Endodermal cell (in vitro differentiated cells): Measurements from ENCODE around the gene KYNU. TPM values are rescaled to one million over a fixed set of nuclear protein-coding genes. Genes with fewer than 3 reads are reported as not detected.

Source experiments
- DNase-seq: peaks from one replicate; pipeline ENCODE4 v3.0.0-alpha.2; 2017
- H3K27ac ChIP-seq: 2 replicates; pipeline ENCODE4 v1.5.1; 2013; ENCODE audit warnings: mild to moderate bottlenecking, low read depth, low read length, moderate library complexity
- H3K27me3 ChIP-seq: 2 replicates; pipeline ENCODE4 v1.6.1; 2013; ENCODE audit warnings: mild to moderate bottlenecking, low read length, moderate library complexity; ENCODE audit not compliant: insufficient read depth, control insufficient read depth, poor library complexity, severe bottlenecking
- H3K36me3 ChIP-seq: 2 replicates; pipeline ENCODE4 v1.7.0; 2013; ENCODE audit warnings: mild to moderate bottlenecking, low read length, moderate library complexity; ENCODE audit not compliant: control insufficient read depth, insufficient read depth
- H3K4me1 ChIP-seq: one replicate; pipeline ENCODE4 v1.7.0; 2013; ENCODE audit warnings: low read length; ENCODE audit not compliant: control insufficient read depth, insufficient read depth
- H3K4me3 ChIP-seq: 2 replicates; pipeline ENCODE4 v1.5.1; 2013; ENCODE audit warnings: mild to moderate bottlenecking, low read length, moderate library complexity
- H3K9ac ChIP-seq: 2 replicates; pipeline ENCODE4 v1.6.1; 2013; ENCODE audit warnings: mild to moderate bottlenecking, low read length, moderate library complexity; ENCODE audit not compliant: poor library complexity, severe bottlenecking; ENCODE audit errors: extremely low read depth
- H3K9me3 ChIP-seq: 2 replicates; pipeline ENCODE4 v1.6.1; 2013; ENCODE audit warnings: mild to moderate bottlenecking, low read length, moderate library complexity; ENCODE audit not compliant: control insufficient read depth
- H3K27ac Mint-ChIP-seq: 2 replicates; pipeline ENCODE4 v1.8.0; 2020; ENCODE audit warnings: mixed read lengths
- H3K27me3 Mint-ChIP-seq: 2 replicates; pipeline ENCODE4 v1.8.0; 2021; ENCODE audit warnings: mild to moderate bottlenecking, mixed read lengths; ENCODE audit not compliant: insufficient read depth
- H3K36me3 Mint-ChIP-seq: 2 replicates; pipeline ENCODE4 v1.8.0; 2020; ENCODE audit warnings: low read depth, mixed read lengths
- H3K4me1 Mint-ChIP-seq: 2 replicates; pipeline ENCODE4 v1.8.0; 2020; ENCODE audit warnings: mixed read lengths
- H3K4me3 Mint-ChIP-seq: 2 replicates; pipeline ENCODE4 v1.8.0; 2020; ENCODE audit warnings: mild to moderate bottlenecking, moderate library complexity, mixed read lengths
- H3K9me3 Mint-ChIP-seq: 2 replicates; pipeline ENCODE4 v1.8.0; 2020; ENCODE audit warnings: mild to moderate bottlenecking, mixed read lengths
- CTCF ChIP-seq: fragments of 200-600 bp; sonication (generic); conservative IDR thresholded peaks from 2 replicates; pipeline ENCODE4 v1.5.0; 2021; ENCODE audit warnings: antibody characterized with exemption, mild to moderate bottlenecking
- WGBS, 2 experiments: methylation state at CpG; one replicate each; pipeline versions ENCODE4 v1.1.5 to v1.1.7; 2013; ENCODE audit warnings: missing lambda C conversion rate in 2 of 2, mixed read lengths in 1 of 2; ENCODE audit not compliant: insufficient coverage in 1 of 2, insufficient read length in 1 of 2; 5-methylcytosine and 5-hydroxymethylcytosine counted together
- total RNA-seq, 2 donors: library from RNA; stranded (reverse); fragmentation: NEBNext Ultra II Directional in 1 of 2; extraction: Animal tissue kit (Norgen Biotek cat#: 25700) in 1 of 2; gene quantifications; 2 replicates in 1 of 2; 3 replicates in 1 of 2; pipeline ENCODE4 v1.2.1, GENCODE V29; 2021

The KYNU gene
- total RNA-seq, 2 donors from 2014 or later, result 1.2 to 4.2 TPM

- H3K9me3 Mint-ChIP-seq, result no peaks in the 10 kb centered on the region
- Histone ChIP-seq H3K9me3 (no peaks in the 10 kb centered on the region), H3K9ac (no peak overlapping the region), H3K4me1 (peaks cover 6% of the 10 kb centered on the region), H3K36me3 (no peaks in the 10 kb centered on the region), H3K27ac (no peak overlapping the region), H3K4me3 (no peak overlapping the region), H3K27me3 (no peaks in the 10 kb centered on the region)
- H3K4me3 Mint-ChIP-seq, result no peak overlapping the region
- H3K27ac Mint-ChIP-seq, result no peak overlapping the region
- H3K4me1 Mint-ChIP-seq, result peaks cover 21% of the 10 kb centered on the region
- DNase-seq, result no peak
- H3K36me3 Mint-ChIP-seq, result no peaks in the 10 kb centered on the region
- TF ChIP-seq CTCF, result no peak
- no peaks in the 10 kb centered on the region for H3K27me3 Mint-ChIP-seq
- WGBS, 2 experiments, result 100% methylated on average over 1 of the region's 2 CpGs; no CpG with 5 or more reads in 1 of the 2 experiments
These were observed 35.7 kb upstream of the KYNU start for GRCh38 chr2:142841788-142842187.

GRCh38 chr2:142842369-142842768 lies 35.1 kb upstream of the KYNU start:
- H3K27ac ChIP-seq, result no peak overlapping the region
- Mint-ChIP-seq H3K27me3 (no peaks in the 10 kb centered on the region), H3K4me3 (no peak overlapping the region), H3K4me1 (peaks cover 21% of the 10 kb centered on the region), H3K27ac (no peak overlapping the region), H3K36me3 (no peaks in the 10 kb centered on the region), H3K9me3 (no peaks in the 10 kb centered on the region)
- no peak for TF ChIP-seq CTCF
- H3K27me3 ChIP-seq, result no peaks in the 10 kb centered on the region
- peaks cover 6% of the 10 kb centered on the region for H3K4me1 ChIP-seq
- H3K4me3 ChIP-seq, result no peak overlapping the region
- no peaks in the 10 kb centered on the region for H3K9me3 ChIP-seq
- no peak overlapping the region for H3K9ac ChIP-seq
- H3K36me3 ChIP-seq, result no peaks in the 10 kb centered on the region
- no peak for DNase-seq
- WGBS, 2 experiments, result 94% methylated on average over 1 of the region's 1 CpG; no CpG with 5 or more reads in 1 of the 2 experiments

GRCh38 chr2:142843731-142844130 lies 33.7 kb upstream of the KYNU start:
- no peak for DNase-seq
- 88% methylated on average over 1 of the region's 2 CpGs; no CpG with 5 or more reads in 1 of the 2 experiments for WGBS, 2 experiments
- peaks cover 18% of the 10 kb centered on the region for H3K4me1 Mint-ChIP-seq
- no peaks in the 10 kb centered on the region for H3K36me3 Mint-ChIP-seq
- Histone ChIP-seq H3K27ac (no peak overlapping the region), H3K9ac (no peak overlapping the region), H3K4me3 (peak overlapping the region; percentile 1), H3K36me3 (no peaks in the 10 kb centered on the region), H3K27me3 (no peaks in the 10 kb centered on the region), H3K4me1 (peaks cover under 1% of the 10 kb centered on the region), H3K9me3 (no peaks in the 10 kb centered on the region)
- no peaks in the 10 kb centered on the region for H3K27me3 Mint-ChIP-seq
- H3K4me3 Mint-ChIP-seq, result no peak overlapping the region
- no peak for TF ChIP-seq CTCF
- H3K27ac Mint-ChIP-seq, result peak overlapping the region; percentile 2
- H3K9me3 Mint-ChIP-seq, result no peaks in the 10 kb centered on the region
